ENCODE measurements around the gene SCAMP1.

GRCh38 chr5:78327761-78328510, 32.5 kb upstream of the SCAMP1 start:
- TF ChIP-seq CTCF (IDR thresholded peaks at IDR 0.05 in 8 of 11, conservative IDR thresholded peaks at IDR 0.05 in 3 of 11) (no peak), POLR2AphosphoS5 (IDR thresholded peaks at IDR 0.05) (no peak), POLR2A (IDR thresholded peaks at IDR 0.05) (no peak)

Data from spleen (tissue), 7 donors.